PFSK-1 (cell line): ENCODE data around the gene SEC14L1.

Experiments used
- FOXP2 ChIP-seq: optimal IDR thresholded peaks from 2 replicates; pipeline ENCODE3; 2011; ENCODE audit warnings: borderline replicate concordance, control low read depth, inconsistent platforms; ENCODE audit not compliant: insufficient read depth; ENCODE audit errors: extremely low read length, extremely low read depth
- POLR2AphosphoS5 ChIP-seq: IDR thresholded peaks from 2 replicates; pipeline ENCODE4 v1.6.1; 2012; ENCODE audit warnings: low read depth, mild to moderate bottlenecking, control low read depth, low read length, moderate library complexity
- TAF1 ChIP-seq: IDR thresholded peaks from 2 replicates; pipeline ENCODE4 v1.6.1; 2012; ENCODE audit warnings: low read length, control low read depth, borderline replicate concordance; ENCODE audit not compliant: insufficient read depth

GRCh38 chr17:77098884-77099545, 41.8 kb upstream of the SEC14L1 start:
- TF ChIP-seq TAF1 (no peak), POLR2AphosphoS5 (no peak), FOXP2 (no peak)
